OCI-LY1 (cell line): ENCODE results near the gene ATP1A4.

Experiments
- H2AFZ ChIP-seq: fragments of 200-600 bp; sonication (generic), shearing (Covaris generic); 2 replicates; pipeline ENCODE4 v1.6.0; 2014; ENCODE audit warnings: antibody characterized with exemption, mild to moderate bottlenecking, low read length
- H3F3A ChIP-seq: fragments of 200-600 bp; sonication (generic), shearing (Covaris generic); 2 replicates; pipeline ENCODE4 v1.6.0; 2014; ENCODE audit warnings: mild to moderate bottlenecking, antibody characterized with exemption, low read length, moderate library complexity; ENCODE audit not compliant: insufficient read depth
- H3K27ac ChIP-seq: fragments of 200-600 bp; sonication (generic); 2 replicates; pipeline ENCODE4 v1.5.1; 2014; ENCODE audit warnings: low read length, mixed run types, mild to moderate bottlenecking, low read depth; ENCODE audit not compliant: poor library complexity, severe bottlenecking
- H3K27me3 ChIP-seq: fragments of 200-600 bp; sonication (generic); 2 replicates; pipeline ENCODE4 v1.6.0; 2014; ENCODE audit warnings: antibody characterized with exemption, mild to moderate bottlenecking, low read length, moderate library complexity; ENCODE audit not compliant: insufficient read depth
- H3K36me3 ChIP-seq: fragments of 200-600 bp; sonication (generic); 2 replicates; pipeline ENCODE4 v1.6.1; 2014; ENCODE audit warnings: mild to moderate bottlenecking, antibody characterized with exemption, low read length, moderate library complexity, mixed read lengths; ENCODE audit not compliant: insufficient read depth
- H3K4me1 ChIP-seq: fragments of 200-600 bp; sonication (generic); 2 replicates; pipeline ENCODE4 v1.5.1; 2014; ENCODE audit warnings: mild to moderate bottlenecking, low read length, moderate library complexity; ENCODE audit not compliant: insufficient read depth, severe bottlenecking
- H3K4me2 ChIP-seq: fragments of 200-600 bp; sonication (generic), shearing (Covaris generic); 2 replicates; pipeline ENCODE4 v1.6.1; 2014; ENCODE audit warnings: low read length
- H3K4me3 ChIP-seq: fragments of 200-600 bp; sonication (generic); 2 replicates; pipeline ENCODE4 v1.5.1; 2014; ENCODE audit warnings: low read length, low read depth, mild to moderate bottlenecking, mixed read lengths; ENCODE audit not compliant: poor library complexity, severe bottlenecking
- H3K79me2 ChIP-seq: fragments of 200-600 bp; shearing (Covaris generic); 2 replicates; pipeline ENCODE4 v1.6.1; 2016; ENCODE audit warnings: mixed run types, low read length, mixed read lengths; ENCODE audit not compliant: insufficient read depth
- H3K9ac ChIP-seq: fragments of 200-600 bp; sonication (generic), shearing (Covaris generic); 2 replicates; pipeline ENCODE4 v1.6.1; 2014; ENCODE audit warnings: mild to moderate bottlenecking, low read length, mixed read lengths
- H3K9me2 ChIP-seq: fragments of 200-600 bp; sonication (generic), shearing (Covaris generic); 2 replicates; pipeline ENCODE4 v1.6.1; 2014; ENCODE audit warnings: low read depth, mild to moderate bottlenecking, low read length, mixed read lengths
- H3K9me3 ChIP-seq: fragments of 200-600 bp; shearing (Covaris generic); 2 replicates; pipeline ENCODE4 v1.6.1; 2014; ENCODE audit warnings: low read length, mixed read lengths
- H4K20me1 ChIP-seq: fragments of 200-600 bp; sonication (generic), shearing (Covaris generic); 2 replicates; pipeline ENCODE4 v1.6.0; 2016; ENCODE audit warnings: mild to moderate bottlenecking, low read length; ENCODE audit not compliant: insufficient read depth
- CTCF ChIP-seq: fragments of 200-600 bp; sonication (generic), shearing (Covaris generic); IDR thresholded peaks from 2 replicates; pipeline ENCODE4 v1.5.1; 2017; ENCODE audit warnings: mild to moderate bottlenecking, antibody characterized with exemption, low read length, moderate library complexity, mixed read lengths
- EZH2 ChIP-seq: fragments of 200-600 bp; sonication (generic), shearing (Covaris generic); IDR thresholded peaks from 2 replicates; pipeline ENCODE4 v1.8.0; 2017; ENCODE audit warnings: borderline replicate concordance, mixed run types, mild to moderate bottlenecking, antibody characterized with exemption, low read length, moderate library complexity, mixed read lengths

Gene ATP1A4

DNA sequence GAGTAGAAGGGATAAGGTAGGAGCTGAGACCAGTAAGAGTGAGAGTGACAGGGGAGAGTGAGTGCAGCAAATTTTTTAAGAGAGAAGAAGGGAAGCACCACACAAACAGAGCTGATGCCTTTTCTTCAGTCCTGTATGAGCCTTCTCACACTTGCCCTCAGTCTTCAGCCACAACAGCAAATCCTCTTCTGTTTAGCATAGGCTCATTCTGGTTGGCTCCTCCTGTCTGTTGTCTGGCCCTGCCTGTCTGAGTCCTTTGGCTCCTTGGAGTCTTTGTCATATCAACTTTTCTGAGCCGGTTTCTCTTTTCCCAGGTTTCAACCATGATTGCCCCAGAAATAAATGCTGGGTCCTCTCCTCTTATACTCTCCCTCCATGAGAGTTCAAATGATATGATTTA lies 26.3 kb downstream of the ATP1A4 start:
- H3K4me1 ChIP-seq = no peaks in the 10 kb centered on the region
- H3K36me3 ChIP-seq = no peaks in the 10 kb centered on the region
- no peaks in the 10 kb centered on the region for H3K9me3 ChIP-seq
- no peaks in the 10 kb centered on the region for H4K20me1 ChIP-seq
- H3K79me2 ChIP-seq = no peaks in the 10 kb centered on the region
- no peak overlapping the region for H2AFZ ChIP-seq
- no peak overlapping the region for H3K4me2 ChIP-seq
- H3K4me3 ChIP-seq = no peak overlapping the region
- peaks cover 5% of the 10 kb centered on the region; the same call in 1 of the 2 replicates for H3K27me3 ChIP-seq
- H3K9me2 ChIP-seq = no peaks in the 10 kb centered on the region
- H3K27ac ChIP-seq = no peak overlapping the region
- H3F3A ChIP-seq = no peaks in the 10 kb centered on the region
- no peak for TF ChIP-seq EZH2
- no peak for TF ChIP-seq CTCF
- no peak overlapping the region for H3K9ac ChIP-seq

GRCh38 chr1:160178731-160179130 lies 27.3 kb downstream of the ATP1A4 start:
- Histone ChIP-seq H3K36me3 (no peaks in the 10 kb centered on the region), H2AFZ (no peak overlapping the region), H3K4me3 (no peak overlapping the region), H3K4me1 (no peaks in the 10 kb centered on the region), H4K20me1 (no peaks in the 10 kb centered on the region), H3K79me2 (no peaks in the 10 kb centered on the region), H3K27me3 (peaks cover 5% of the 10 kb centered on the region; the same call in 1 of the 2 replicates), H3K9me3 (no peaks in the 10 kb centered on the region), H3K9me2 (no peaks in the 10 kb centered on the region), H3K9ac (no peak overlapping the region), H3K27ac (no peak overlapping the region), H3K4me2 (no peak overlapping the region), H3F3A (no peaks in the 10 kb centered on the region)
- TF ChIP-seq EZH2 (no peak), CTCF (no peak)

- H3K9me3 ChIP-seq = no peaks in the 10 kb centered on the region
- no peaks in the 10 kb centered on the region for H3K36me3 ChIP-seq
- H3K27ac ChIP-seq = no peak overlapping the region
- H3K9me2 ChIP-seq = no peaks in the 10 kb centered on the region
- H4K20me1 ChIP-seq = no peaks in the 10 kb centered on the region
- H3K9ac ChIP-seq = no peak overlapping the region
- peaks cover 3% of the 10 kb centered on the region; the same call in 1 of the 2 replicates for H3K27me3 ChIP-seq
- H3K4me1 ChIP-seq = no peaks in the 10 kb centered on the region
- TF ChIP-seq EZH2 = no peak
- no peak for TF ChIP-seq CTCF
- no peak overlapping the region for H2AFZ ChIP-seq
- H3K4me2 ChIP-seq = no peak overlapping the region
- H3F3A ChIP-seq = no peaks in the 10 kb centered on the region
- H3K79me2 ChIP-seq = no peaks in the 10 kb centered on the region
- H3K4me3 ChIP-seq = no peak overlapping the region
Observed at GRCh38 chr1:160179336-160179735, 27.9 kb downstream of the ATP1A4 start.
